Fibroblast of mammary gland (primary cell): ENCODE measurements around the gene MUC6.

Experiments used
- DNase-seq: peaks from one replicate; pipeline ENCODE4 v3.0.0-alpha.2; 2010; ENCODE audit warnings: low read depth
- H3K4me3 ChIP-seq: 2 replicates; pipeline ENCODE4 v1.5.1; 2011; ENCODE audit warnings: low read depth, mild to moderate bottlenecking, low read length, moderate library complexity; ENCODE audit not compliant: control insufficient read depth
- TF ChIP-seq, protein P1 (sequence below): conservative IDR thresholded peaks from 2 replicates; pipeline ENCODE4 v1.5.1; 2011; ENCODE audit warnings: low read depth, low read length, inconsistent platforms; ENCODE audit not compliant: control insufficient read depth, insufficient read depth

MUC6 gene, protein sequence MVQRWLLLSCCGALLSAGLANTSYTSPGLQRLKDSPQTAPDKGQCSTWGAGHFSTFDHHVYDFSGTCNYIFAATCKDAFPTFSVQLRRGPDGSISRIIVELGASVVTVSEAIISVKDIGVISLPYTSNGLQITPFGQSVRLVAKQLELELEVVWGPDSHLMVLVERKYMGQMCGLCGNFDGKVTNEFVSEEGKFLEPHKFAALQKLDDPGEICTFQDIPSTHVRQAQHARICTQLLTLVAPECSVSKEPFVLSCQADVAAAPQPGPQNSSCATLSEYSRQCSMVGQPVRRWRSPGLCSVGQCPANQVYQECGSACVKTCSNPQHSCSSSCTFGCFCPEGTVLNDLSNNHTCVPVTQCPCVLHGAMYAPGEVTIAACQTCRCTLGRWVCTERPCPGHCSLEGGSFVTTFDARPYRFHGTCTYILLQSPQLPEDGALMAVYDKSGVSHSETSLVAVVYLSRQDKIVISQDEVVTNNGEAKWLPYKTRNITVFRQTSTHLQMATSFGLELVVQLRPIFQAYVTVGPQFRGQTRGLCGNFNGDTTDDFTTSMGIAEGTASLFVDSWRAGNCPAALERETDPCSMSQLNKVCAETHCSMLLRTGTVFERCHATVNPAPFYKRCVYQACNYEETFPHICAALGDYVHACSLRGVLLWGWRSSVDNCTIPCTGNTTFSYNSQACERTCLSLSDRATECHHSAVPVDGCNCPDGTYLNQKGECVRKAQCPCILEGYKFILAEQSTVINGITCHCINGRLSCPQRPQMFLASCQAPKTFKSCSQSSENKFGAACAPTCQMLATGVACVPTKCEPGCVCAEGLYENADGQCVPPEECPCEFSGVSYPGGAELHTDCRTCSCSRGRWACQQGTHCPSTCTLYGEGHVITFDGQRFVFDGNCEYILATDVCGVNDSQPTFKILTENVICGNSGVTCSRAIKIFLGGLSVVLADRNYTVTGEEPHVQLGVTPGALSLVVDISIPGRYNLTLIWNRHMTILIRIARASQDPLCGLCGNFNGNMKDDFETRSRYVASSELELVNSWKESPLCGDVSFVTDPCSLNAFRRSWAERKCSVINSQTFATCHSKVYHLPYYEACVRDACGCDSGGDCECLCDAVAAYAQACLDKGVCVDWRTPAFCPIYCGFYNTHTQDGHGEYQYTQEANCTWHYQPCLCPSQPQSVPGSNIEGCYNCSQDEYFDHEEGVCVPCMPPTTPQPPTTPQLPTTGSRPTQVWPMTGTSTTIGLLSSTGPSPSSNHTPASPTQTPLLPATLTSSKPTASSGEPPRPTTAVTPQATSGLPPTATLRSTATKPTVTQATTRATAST (N-terminal part only)

GRCh38 chr11:1036303-1036923 lies at the start of gene MUC6:
Gene MUC6 (minus strand): TSS chr11:1036718. CDS start chr11:1036655, 63 bp downstream.
- no peak within 1 kb of the TSS for H3K4me3 ChIP-seq
- TF ChIP-seq, protein P1, sequence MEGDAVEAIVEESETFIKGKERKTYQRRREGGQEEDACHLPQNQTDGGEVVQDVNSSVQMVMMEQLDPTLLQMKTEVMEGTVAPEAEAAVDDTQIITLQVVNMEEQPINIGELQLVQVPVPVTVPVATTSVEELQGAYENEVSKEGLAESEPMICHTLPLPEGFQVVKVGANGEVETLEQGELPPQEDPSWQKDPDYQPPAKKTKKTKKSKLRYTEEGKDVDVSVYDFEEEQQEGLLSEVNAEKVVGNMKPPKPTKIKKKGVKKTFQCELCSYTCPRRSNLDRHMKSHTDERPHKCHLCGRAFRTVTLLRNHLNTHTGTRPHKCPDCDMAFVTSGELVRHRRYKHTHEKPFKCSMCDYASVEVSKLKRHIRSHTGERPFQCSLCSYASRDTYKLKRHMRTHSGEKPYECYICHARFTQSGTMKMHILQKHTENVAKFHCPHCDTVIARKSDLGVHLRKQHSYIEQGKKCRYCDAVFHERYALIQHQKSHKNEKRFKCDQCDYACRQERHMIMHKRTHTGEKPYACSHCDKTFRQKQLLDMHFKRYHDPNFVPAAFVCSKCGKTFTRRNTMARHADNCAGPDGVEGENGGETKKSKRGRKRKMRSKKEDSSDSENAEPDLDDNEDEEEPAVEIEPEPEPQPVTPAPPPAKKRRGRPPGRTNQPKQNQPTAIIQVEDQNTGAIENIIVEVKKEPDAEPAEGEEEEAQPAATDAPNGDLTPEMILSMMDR, result no peak
- no peak for DNase-seq

- DNase-seq, result no peak
- no peak overlapping the region for H3K4me3 ChIP-seq
- TF ChIP-seq, protein P1, result no peak
Measured at GRCh38 chr11:1085440-1086170, 49.1 kb upstream of the MUC6 start.

DNA sequence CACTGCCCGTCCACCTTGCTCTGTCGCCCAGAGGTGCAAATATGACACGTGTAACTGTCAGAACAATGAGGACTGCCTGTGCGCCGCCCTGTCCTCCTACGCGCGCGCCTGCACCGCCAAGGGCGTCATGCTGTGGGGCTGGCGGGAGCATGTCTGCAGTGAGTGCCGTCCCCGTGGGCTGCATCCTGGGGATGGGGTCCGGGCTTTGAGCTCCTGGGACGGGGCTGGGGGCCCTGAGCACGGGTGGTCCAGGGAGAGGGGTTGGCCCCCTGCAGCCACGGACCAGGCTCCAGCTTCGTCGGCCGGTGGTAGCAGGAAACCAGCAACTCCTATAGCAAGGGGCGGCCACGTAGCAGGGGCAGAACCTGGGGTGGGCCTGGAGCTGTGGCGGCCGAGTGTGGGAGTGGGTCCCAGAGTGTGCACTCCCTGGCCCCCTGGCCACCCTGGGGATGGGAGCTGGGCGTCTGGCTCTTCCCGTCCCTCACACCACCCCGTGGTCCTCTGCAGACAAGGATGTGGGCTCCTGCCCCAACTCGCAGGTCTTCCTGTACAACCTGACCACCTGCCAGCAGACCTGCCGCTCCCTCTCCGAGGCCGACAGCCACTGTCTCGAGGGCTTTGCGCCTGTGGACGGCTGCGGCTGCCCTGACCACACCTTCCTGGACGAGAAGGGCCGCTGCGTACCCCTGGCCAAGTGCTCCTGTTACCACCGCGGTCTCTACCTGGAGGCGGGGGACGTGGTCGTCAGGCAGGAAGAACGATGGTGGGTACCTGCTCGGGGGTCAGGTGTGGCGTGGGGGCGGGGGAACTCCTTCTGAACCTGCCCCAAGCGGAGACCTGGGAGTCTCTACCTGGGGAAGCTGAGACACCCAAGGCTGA lies 48.3 kb upstream of the MUC6 start:
- H3K4me3 ChIP-seq, result no peak overlapping the region
- DNase-seq, result no peak
- TF ChIP-seq, protein P1, result no peak

- DNase-seq, result no peak
- TF ChIP-seq, protein P1, result no peak
- H3K4me3 ChIP-seq, result no peak overlapping the region
Measured at GRCh38 chr11:1083621-1084551, 47.4 kb upstream of the MUC6 start.
